Measurements from ENCODE around the gene LDLRAD4. TPM values are rescaled to one million over a fixed set of nuclear protein-coding genes. Genes with fewer than 3 reads are reported as not detected.

Gene LDLRAD4
- total RNA-seq, 1 donor from 2014 or later, result 20.4 TPM

DNA sequence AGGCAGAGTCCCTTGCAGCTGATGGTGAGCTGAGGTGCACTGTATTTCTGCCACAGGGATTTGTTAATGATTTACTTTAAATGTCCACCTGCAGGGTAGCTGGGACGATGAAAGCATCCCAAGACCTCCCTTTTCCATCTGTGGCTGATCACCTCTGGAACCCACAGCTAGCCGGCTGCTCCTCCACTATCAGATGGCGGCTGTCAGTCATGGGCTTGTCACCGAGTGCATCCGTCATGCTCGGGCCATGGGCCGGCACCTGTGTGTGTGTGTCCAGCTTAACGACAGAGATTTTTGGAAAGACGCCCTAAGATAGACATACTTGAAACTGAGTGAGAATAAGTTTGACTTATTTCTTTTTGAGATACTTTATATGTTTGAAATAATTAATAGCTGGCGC lies 272.6 kb downstream of the LDLRAD4 start:
- TF ChIP-seq, protein P1, sequence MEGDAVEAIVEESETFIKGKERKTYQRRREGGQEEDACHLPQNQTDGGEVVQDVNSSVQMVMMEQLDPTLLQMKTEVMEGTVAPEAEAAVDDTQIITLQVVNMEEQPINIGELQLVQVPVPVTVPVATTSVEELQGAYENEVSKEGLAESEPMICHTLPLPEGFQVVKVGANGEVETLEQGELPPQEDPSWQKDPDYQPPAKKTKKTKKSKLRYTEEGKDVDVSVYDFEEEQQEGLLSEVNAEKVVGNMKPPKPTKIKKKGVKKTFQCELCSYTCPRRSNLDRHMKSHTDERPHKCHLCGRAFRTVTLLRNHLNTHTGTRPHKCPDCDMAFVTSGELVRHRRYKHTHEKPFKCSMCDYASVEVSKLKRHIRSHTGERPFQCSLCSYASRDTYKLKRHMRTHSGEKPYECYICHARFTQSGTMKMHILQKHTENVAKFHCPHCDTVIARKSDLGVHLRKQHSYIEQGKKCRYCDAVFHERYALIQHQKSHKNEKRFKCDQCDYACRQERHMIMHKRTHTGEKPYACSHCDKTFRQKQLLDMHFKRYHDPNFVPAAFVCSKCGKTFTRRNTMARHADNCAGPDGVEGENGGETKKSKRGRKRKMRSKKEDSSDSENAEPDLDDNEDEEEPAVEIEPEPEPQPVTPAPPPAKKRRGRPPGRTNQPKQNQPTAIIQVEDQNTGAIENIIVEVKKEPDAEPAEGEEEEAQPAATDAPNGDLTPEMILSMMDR (IDR thresholded peaks at IDR 0.05), result no peak
- Mint-ChIP-seq H3K4me1 (ENCODE audit: unreplicated experiment) (no peaks in the 10 kb centered on the region), H3K4me3 (ENCODE audit: unreplicated experiment) (no peak overlapping the region), H3K27me3 (ENCODE audit: unreplicated experiment) (no peaks in the 10 kb centered on the region), H3K36me3 (ENCODE audit: unreplicated experiment) (no peaks in the 10 kb centered on the region), H3K27ac (ENCODE audit: unreplicated experiment) (no peak overlapping the region), H3K9me3 (ENCODE audit: unreplicated experiment) (no peaks in the 10 kb centered on the region)
- no peak for DNase-seq (ENCODE audit: extremely low spot score, unreplicated experiment)

DNA sequence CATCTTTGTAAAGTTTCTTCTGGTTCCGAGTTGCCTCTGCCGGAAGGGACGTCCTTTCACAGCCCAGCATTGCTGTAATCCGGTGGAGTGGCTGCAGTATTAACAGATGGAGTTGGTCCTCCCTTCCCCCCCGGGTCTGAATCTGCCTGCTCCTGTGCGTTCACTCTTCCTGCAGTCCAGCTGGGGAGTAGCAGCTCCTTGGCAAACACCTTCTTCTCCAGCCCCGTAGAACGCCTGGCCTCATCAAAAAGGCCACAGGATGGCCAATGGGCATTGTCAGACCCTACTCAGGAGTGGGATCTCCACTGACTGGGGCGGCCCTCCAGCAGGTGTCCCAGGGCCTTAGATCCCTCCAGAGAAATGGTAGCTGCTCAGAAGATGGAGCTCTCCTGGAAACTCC lies 273.8 kb downstream of the LDLRAD4 start:
- H3K9me3 Mint-ChIP-seq (ENCODE audit: unreplicated experiment), result no peaks in the 10 kb centered on the region
- no peaks in the 10 kb centered on the region for H3K4me1 Mint-ChIP-seq (ENCODE audit: unreplicated experiment)
- no peak overlapping the region for H3K4me3 Mint-ChIP-seq (ENCODE audit: unreplicated experiment)
- no peaks in the 10 kb centered on the region for H3K27me3 Mint-ChIP-seq (ENCODE audit: unreplicated experiment)
- no peak for DNase-seq (ENCODE audit: extremely low spot score, unreplicated experiment)
- no peak overlapping the region for H3K27ac Mint-ChIP-seq (ENCODE audit: unreplicated experiment)
- H3K36me3 Mint-ChIP-seq (ENCODE audit: unreplicated experiment), result no peaks in the 10 kb centered on the region
- TF ChIP-seq, protein P1 (IDR thresholded peaks at IDR 0.05), result no peak

DNA sequence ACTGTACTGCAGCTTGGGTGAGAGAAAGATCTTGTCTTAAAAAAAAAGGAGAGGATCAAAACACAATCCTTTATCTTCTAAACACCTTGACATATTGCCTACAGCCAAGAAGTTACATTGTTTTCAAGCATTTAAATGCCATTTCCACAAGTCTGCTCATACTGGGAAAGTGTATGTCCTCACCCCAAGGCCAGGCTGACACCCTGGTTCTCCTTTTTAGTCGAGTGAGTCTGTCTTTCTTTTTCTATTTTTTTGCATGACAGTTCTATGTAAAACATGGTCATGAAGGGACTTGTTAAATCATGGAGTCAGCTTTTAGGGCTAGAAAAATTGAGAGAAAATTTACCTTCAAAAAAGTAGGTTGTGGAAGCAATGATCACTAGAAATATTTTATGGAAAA lies 274.5 kb downstream of the LDLRAD4 start:
- no peak overlapping the region for H3K4me3 Mint-ChIP-seq (ENCODE audit: unreplicated experiment)
- no peaks in the 10 kb centered on the region for H3K27me3 Mint-ChIP-seq (ENCODE audit: unreplicated experiment)
- H3K9me3 Mint-ChIP-seq (ENCODE audit: unreplicated experiment), result no peaks in the 10 kb centered on the region
- TF ChIP-seq, protein P1 (IDR thresholded peaks at IDR 0.05), result no peak
- no peak for DNase-seq (ENCODE audit: extremely low spot score, unreplicated experiment)
- no peaks in the 10 kb centered on the region for H3K36me3 Mint-ChIP-seq (ENCODE audit: unreplicated experiment)
- H3K27ac Mint-ChIP-seq (ENCODE audit: unreplicated experiment), result no peak overlapping the region
- H3K4me1 Mint-ChIP-seq (ENCODE audit: unreplicated experiment), result no peaks in the 10 kb centered on the region

DNA sequence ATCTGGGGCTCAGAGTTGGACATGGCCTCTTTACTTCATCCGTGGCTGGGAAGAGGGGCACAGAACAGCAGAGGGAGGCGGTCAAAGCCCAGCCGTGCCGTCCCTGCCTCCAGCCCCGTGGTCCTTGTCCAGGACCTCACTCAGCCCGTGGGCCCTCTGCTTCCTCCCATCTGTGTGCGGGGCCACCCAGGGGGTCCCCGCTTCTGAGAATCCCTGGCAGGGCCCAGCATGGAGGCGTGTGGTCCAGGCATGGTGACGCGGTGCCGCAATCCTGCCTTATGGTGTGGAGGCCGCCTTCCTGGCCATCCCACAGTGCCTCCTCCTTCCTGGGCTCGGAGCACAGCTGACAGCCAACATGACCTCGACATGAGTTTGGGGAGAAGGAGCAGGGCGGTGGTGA lies 275.2 kb downstream of the LDLRAD4 start:
- TF ChIP-seq, protein P1 (IDR thresholded peaks at IDR 0.05), result no peak
- no peaks in the 10 kb centered on the region for H3K27me3 Mint-ChIP-seq (ENCODE audit: unreplicated experiment)
- DNase-seq (ENCODE audit: extremely low spot score, unreplicated experiment), result no peak
- no peaks in the 10 kb centered on the region for H3K4me1 Mint-ChIP-seq (ENCODE audit: unreplicated experiment)
- no peak overlapping the region for H3K4me3 Mint-ChIP-seq (ENCODE audit: unreplicated experiment)
- H3K27ac Mint-ChIP-seq (ENCODE audit: unreplicated experiment), result no peak overlapping the region
- no peaks in the 10 kb centered on the region for H3K9me3 Mint-ChIP-seq (ENCODE audit: unreplicated experiment)
- H3K36me3 Mint-ChIP-seq (ENCODE audit: unreplicated experiment), result no peaks in the 10 kb centered on the region

DNA sequence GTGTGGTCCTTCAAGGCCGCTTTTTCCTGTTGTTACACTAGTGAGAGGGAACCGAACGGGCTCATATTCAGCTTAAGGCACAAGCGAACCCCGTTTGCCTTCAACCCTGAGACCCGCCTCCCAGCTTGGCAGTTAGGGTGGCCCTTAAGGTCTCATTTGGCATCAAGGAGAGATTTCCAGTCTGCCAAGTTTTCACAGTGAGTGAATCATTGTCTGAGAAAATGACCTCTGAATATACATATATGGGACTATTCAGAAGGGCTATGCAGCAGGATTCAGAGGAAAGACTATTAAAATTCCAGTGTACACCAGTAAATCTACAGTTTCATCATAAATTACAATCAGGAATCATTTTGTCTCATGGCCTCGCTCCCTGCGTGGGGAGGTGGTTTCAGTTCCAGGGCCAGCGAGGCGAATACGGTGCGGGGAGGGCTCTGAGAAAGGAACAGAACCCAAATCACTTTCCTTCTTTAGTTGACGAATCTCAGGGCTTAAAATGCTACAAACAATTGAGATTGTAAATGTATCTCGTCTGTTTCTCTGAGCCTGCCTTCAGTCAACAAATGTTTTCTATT lies 276.4 kb downstream of the LDLRAD4 start:
- Mint-ChIP-seq H3K27ac (ENCODE audit: unreplicated experiment) (no peak overlapping the region), H3K9me3 (ENCODE audit: unreplicated experiment) (no peaks in the 10 kb centered on the region), H3K4me3 (ENCODE audit: unreplicated experiment) (no peak overlapping the region), H3K27me3 (ENCODE audit: unreplicated experiment) (no peaks in the 10 kb centered on the region), H3K36me3 (ENCODE audit: unreplicated experiment) (peaks cover 2% of the 10 kb centered on the region), H3K4me1 (ENCODE audit: unreplicated experiment) (peaks cover 3% of the 10 kb centered on the region)
- TF ChIP-seq, protein P1 (IDR thresholded peaks at IDR 0.05), result no peak
- no peak for DNase-seq (ENCODE audit: extremely low spot score, unreplicated experiment)
